Measurements from ENCODE around the gene RP9.
A peak's percentile ranks its signal among the peaks of the same experiment; 100 is the strongest.

The RP9 gene

DNA sequence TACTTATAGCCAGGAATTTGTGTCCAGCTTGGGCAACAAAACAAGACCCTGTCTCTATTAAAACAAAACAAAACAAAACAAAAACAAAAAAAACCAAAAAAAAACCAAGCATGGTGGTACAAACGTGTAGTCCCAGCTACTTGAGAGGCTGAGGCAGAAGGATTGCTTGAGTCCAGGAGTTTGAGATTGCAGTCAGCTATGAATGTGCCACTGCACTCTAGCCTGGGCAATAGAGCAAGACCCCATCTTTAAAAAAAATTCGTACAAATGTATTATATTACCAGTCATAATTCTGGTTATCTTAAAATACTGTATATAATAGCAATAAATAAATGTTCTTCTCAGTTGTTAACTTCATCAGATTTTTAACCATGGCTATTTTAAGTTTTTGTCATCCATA is 17.9 kb upstream of the RP9 start:
- TF ChIP-seq, protein P1, sequence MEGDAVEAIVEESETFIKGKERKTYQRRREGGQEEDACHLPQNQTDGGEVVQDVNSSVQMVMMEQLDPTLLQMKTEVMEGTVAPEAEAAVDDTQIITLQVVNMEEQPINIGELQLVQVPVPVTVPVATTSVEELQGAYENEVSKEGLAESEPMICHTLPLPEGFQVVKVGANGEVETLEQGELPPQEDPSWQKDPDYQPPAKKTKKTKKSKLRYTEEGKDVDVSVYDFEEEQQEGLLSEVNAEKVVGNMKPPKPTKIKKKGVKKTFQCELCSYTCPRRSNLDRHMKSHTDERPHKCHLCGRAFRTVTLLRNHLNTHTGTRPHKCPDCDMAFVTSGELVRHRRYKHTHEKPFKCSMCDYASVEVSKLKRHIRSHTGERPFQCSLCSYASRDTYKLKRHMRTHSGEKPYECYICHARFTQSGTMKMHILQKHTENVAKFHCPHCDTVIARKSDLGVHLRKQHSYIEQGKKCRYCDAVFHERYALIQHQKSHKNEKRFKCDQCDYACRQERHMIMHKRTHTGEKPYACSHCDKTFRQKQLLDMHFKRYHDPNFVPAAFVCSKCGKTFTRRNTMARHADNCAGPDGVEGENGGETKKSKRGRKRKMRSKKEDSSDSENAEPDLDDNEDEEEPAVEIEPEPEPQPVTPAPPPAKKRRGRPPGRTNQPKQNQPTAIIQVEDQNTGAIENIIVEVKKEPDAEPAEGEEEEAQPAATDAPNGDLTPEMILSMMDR (IDR thresholded peaks at IDR 0.05; ENCODE audit: low read depth, low read length): no peak
- H3K4me3 ChIP-seq (ENCODE audit: low read depth, low read length): no peak overlapping the region

DNA sequence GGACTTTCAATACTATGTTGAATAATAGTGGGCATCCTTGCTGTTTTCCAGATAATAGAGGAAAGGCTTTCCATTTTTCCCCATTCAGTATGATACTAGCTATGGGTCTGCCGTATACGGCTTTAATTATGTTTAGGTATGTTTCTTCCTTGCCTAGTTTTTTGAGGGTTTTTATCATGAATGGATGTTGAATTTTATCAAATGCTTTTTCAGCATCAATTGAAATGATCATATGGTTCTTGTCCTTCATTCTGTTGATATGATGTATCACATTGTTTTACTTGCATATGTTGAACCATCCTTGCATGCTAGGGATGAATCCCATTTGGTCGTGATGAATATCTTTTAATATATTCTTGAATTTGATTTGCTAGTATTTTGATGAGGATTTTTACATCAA is 9.2 kb upstream of the RP9 start:
- TF ChIP-seq, protein P1 (IDR thresholded peaks at IDR 0.05; ENCODE audit: low read depth, low read length): no peak
- no peak overlapping the region for H3K4me3 ChIP-seq (ENCODE audit: low read depth, low read length)

DNA sequence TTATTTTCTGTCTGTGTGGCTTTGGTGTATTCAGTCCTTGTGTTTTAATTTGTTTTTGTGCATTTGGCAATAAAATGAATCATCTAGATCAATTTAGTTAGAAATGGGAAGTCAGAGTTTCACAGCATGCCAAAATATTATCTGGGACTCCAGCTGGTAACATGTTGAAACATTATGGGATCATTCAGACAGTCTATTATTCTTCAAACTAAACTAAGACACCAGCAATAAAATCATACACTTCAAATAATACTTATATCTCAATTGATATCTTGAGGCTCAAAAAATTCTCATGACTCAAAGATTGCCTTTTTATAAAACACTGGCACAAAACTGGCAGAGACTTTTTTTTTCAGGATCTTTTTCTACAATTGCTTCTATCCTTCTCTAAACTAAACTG is 5.8 kb upstream of the RP9 start:
- no peak overlapping the region for H3K4me3 ChIP-seq (ENCODE audit: low read depth, low read length)
- TF ChIP-seq, protein P1 (IDR thresholded peaks at IDR 0.05; ENCODE audit: low read depth, low read length): no peak

DNA sequence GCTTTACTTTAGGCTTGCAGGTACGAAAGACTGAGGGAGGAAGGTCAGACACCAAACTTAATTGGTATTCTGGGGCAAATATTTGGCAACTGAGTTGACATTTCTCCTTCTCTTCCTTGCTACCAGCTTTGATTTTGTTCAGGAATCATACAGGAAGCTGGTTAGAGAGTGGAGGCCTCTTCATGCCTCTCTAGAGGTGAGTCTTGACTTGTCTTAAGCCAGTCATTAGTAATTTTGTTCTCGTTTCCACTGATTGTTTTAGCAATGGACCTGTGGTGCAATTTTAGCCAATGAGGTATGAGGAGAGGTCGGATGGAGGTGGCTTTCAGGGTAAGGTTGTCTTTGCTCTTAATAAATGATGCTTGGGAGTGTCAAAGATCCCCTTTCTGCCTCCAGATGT is 2.4 kb upstream of the RP9 start:
- TF ChIP-seq, protein P1 (IDR thresholded peaks at IDR 0.05; ENCODE audit: low read depth, low read length): no peak
- H3K4me3 ChIP-seq (ENCODE audit: low read depth, low read length): no peak overlapping the region

DNA sequence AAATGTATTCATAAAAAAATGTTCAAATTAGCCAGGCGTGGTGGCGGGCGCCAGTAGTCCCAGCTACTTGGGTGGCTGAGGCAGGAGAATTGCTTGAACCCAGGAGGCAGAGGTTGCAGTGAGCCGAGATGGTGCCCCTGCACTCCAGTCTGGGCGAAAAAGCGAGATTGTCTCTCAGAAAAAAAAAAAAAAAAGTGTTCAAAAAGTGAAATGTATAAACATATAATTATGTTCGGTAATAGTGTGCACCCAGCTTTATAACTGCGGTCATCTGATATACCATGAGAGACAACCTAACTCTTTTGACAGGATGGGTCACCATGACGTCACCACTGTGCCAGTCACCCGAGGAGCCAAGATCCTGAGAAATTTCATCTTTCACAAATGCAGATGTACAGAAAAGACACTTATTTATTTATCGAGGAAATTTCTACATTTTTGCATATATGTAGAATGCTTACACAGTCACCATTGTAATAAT is 594 bp upstream of the RP9 start:
- TF ChIP-seq, protein P1 (IDR thresholded peaks at IDR 0.05; ENCODE audit: low read depth, low read length): no peak

DNA sequence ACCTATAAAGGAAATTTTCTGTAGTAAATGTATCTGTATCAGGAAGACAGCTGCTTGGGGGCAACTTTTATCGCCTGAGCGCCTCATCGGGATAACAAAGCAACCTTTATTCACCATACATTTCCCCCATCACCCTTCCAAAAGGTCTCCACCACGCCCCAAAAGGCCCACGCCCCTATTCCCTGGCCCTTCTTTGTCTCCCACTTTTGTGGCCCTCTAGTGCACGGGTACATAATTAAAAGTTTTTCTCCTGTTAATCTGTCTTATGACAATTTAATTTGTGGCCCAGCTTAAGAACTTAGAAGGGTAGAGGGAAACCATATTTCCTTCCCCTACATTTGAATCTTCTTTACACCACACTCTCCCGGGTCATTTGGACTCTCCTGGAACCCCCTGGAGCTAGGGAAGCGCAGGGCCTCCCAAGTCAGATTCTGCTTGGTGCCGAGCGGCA is 625 bp downstream of the RP9 start:
- TF ChIP-seq, protein P1 (IDR thresholded peaks at IDR 0.05; ENCODE audit: low read depth, low read length): no peak
- peak overlapping the region; percentile 85 for H3K4me3 ChIP-seq (ENCODE audit: low read depth, low read length)

More for the DNA sequence above, 594 bp upstream of the RP9 start:
- H3K4me3 ChIP-seq (ENCODE audit: low read depth, low read length): peak overlapping the region; percentile 85

DNA sequence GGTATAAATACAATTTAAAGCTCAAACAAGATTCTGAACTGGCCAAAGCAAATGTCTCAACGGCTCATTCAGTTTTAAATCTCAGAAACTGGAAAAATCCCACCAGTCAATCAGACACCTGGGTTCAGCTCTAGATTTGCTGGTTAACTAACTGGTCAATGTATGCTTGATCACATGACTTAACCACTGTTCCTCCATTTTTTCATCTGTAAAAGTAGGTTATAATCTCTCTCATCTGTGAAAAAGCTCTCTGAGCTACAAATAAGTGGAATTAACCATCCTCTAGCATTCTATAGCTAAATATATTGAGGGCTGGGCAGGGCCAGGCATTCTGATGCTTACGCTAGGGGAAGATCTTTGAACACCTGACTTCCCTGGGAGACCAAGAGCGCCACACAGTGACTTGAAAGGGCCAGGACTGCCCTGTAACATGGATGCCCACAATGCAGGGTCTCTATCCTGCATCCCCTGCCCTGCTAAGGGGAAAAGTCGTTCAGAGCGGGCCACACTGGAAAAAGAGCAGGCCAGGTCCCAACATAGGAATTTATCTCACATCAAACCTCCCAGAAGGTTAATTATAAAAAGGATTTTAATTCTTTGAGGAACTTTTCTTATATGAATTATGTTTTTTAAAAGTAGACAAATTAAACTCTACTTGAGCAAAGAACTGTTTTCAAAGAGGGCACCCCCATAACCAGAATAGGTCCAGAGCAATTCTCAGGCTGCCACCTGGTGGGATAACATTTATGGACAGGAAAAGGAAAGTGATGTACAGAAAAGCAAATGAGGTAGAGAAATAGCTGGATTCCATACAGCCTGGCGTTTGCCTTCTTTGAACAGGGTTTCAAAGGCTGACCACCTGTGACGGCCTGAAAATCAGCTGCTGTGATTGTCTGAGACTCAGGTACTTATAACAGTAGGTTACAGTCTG is 1.8 kb downstream of the RP9 start:
- peak overlapping the region; percentile 85 for H3K4me3 ChIP-seq (ENCODE audit: low read depth, low read length)
- TF ChIP-seq, protein P1 (IDR thresholded peaks at IDR 0.05; ENCODE audit: low read depth, low read length): peak; percentile 36
